ENCODE data around the gene PCGF1.

PCGF1 gene

DNA sequence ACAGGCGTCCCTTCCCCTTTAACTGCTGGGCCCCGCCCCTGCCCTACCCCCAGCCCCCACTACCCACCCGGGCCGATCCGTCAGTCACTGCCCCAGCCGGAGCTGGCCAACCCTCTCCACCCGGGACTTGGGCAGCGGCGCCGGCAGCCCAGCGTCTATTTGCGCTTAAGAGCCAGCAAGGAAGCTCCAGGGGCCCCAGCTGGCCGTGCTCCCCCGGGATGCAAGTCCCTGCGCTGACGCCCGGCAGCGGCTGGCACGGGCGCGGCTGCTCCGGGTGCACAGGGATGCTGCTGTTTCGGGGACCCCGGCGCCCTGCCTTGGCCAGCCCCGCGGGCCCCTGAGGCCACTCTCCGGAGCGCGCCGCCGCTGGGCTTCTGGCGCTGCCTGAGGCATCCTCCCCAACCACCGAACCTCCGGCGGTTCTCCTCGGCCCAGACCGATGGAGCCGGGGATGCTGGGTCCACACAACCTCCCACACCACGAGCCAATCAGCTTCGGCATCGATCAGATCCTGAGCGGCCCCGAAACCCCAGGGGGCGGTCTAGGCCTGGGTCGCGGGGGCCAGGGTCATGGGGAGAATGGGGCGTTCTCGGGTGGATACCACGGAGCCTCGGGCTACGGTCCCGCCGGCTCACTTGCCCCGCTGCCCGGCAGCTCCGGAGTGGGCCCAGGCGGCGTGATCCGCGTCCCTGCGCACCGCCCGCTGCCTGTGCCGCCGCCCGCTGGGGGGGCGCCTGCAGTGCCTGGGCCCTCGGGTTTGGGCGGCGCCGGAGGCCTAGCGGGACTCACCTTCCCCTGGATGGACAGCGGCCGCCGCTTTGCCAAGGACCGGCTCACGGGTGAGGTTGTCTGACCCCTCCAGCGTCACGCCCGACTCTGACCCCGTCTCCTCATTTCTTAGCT, 7.1 kb upstream of the PCGF1 start, which contains the start of gene TLX2:
TSS of gene TLX2 (plus strand) at position 83 of the 903 bp plus-strand sequence. CDS start at position 440, 357 bp downstream.
- no peak for DNase-seq

DNA sequence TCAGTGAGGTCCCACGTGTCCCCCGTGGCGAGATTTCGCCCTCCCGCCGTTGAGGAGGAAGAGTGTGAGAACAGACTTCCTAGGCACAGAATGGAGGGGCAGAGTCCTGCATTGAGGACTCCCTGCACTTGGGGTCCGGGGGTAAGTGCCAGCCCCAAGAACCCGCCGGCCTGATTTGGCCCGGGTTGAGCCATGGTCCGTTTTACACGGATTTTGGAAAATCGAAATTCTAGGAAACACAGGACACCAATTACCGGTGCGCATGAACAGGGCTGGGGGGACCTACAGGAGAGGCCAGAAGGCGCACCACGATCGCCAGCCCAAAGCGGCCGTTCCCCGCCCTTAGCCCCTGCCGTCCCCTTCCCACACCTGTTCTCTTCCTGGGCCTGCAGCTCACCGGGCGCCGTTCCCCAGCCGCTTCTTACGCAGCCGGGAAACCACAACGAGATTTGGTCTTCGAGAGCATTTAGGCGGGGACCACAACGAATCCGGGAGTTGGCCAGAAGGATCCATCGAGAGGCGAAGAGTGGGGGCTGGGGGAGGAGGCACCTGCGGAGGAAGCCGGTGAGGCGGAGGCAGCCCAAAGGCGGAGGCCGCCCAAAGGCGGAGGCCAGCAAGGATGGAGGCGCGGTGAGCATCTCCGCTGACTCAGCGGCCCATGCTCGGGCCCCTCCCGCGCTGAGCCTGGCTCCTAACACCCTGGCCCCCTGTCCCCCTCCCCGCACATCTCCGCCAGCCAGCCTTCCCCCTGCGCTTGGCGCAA, 6.3 kb upstream of the PCGF1 start:
- no peak for DNase-seq

DNA sequence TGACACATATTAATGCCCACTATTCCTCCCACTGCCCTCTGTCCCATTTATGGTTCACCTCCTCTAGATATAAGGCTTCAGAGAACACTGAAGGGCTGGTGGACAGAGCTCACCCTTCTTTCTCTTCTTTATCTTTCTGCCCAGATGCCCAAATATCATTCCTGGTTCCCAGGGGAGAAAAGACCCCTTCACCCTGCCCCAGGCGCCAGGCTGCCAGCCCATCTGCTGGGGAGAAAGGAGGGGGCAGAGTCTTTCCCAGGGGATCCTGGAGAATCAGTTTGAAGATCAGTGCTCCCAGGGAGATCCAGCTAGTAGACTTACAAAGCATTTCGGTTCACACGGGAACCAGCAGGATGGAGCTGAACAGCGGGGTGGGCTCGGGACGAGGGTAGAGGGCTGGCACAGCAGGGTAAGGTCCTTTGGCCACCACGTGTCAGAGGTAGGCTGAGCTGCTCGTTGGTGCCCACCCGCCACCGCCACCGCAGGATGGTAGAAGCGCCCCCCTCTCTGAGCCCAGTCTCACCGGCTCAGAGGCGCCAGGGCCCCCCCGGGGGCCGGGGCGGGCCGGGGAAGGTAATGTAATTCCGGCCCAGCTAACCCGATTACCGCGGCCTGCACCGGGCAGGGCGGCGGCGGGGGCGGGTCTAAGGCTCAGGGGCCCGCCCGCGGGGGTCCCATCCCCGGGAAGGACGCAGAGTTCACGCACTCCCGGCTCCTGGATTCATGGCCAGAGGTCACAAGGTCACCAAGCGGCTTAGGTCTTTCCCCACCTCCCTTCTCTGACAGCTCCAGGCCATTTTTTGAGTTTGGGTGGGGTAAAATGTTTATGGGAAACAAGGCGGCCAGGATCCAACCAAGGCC, 5.5 kb upstream of the PCGF1 start:
- no peak for DNase-seq

DNA sequence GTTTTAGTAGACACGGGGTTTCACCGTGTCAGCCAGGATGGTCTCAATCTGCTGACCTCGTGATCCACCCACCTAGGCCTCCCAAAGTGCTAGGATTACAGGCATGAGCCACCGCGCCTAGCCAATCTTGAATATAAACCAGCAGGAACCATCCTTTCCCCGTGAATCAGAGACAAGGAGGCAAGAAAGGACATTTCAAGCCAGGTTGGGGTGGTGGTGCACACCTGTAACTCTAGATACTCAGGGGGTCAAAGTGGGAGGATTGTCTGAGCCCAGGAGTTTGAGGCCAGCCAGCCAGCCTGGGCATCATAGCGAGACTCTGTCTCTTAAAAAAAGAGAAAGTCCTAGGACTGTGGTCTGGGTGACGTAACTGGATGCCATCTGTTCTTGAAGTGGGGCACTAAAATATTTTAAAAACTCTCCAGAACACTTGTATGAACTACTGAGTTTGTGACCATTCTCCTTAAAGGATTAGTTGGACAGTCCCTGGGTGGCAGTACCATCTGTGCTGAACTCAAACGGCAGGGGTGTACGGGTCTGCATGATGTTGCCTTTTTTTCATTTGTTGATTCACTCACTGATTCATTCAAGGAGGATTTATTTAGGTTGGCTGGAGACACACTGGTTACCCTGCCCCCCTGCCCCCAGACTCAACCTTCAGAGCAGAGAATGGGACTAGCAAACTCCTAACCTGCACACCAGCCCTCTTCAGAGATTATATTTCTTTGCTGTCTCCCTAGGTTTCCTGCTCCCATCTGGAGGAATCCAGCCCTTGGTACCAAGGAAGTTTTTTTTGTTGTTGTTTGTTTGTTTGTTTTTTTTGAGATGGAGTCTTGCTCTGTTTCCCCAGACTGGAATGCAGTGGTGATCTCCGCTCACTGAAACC, 3.9 kb upstream of the PCGF1 start:
- DNase-seq, result no peak

DNA sequence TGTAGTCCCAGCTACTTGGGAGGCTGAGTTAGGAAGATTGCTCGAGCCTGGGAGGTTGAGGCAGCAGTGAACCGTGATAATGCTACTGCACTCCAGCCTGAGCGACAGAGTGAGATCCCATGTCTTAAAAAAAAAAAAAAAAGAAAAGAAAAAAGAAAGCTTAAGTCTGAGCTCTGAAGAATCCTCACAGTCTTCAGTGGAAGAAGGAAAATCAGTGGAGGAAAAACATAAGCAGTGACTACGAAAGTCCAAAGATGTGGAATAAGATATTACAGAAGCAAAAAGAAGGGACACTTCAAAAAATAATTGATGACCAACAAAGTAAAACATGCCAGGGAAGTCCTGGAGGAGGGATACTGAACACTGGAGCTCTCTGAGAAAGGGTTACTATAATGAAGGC, 2.8 kb upstream of the PCGF1 start:
- no peak for DNase-seq

DNA sequence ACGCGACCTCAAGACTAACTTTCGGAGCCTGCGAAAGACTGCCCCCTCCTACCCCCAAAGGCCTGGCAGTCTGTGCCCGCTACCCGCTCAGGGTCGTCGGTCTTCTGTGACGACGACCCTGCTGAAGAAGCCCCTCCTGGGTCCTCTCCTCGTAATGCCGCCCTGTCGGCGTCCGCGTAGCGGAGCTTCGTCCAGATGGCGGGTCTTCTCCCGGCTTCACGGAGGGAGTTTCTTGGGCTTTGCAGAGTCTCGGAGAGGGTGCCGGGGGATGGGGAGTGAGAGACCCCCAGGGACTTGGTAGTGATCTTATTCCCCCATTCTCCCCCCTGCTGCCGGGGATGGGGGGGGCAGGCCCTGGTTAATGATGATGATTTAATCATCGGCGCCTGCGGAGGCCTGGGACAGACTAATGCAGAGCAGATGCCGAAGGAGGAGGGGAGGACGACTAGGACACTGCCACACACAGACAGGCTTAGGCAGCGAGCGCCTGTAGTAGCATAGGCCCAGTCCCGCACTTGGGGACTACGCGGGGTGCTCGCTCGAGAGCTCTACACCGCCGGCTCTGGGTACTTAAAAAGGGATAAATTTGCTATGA, 528 bp upstream of the PCGF1 start:
- DNase-seq, result no peak

DNA sequence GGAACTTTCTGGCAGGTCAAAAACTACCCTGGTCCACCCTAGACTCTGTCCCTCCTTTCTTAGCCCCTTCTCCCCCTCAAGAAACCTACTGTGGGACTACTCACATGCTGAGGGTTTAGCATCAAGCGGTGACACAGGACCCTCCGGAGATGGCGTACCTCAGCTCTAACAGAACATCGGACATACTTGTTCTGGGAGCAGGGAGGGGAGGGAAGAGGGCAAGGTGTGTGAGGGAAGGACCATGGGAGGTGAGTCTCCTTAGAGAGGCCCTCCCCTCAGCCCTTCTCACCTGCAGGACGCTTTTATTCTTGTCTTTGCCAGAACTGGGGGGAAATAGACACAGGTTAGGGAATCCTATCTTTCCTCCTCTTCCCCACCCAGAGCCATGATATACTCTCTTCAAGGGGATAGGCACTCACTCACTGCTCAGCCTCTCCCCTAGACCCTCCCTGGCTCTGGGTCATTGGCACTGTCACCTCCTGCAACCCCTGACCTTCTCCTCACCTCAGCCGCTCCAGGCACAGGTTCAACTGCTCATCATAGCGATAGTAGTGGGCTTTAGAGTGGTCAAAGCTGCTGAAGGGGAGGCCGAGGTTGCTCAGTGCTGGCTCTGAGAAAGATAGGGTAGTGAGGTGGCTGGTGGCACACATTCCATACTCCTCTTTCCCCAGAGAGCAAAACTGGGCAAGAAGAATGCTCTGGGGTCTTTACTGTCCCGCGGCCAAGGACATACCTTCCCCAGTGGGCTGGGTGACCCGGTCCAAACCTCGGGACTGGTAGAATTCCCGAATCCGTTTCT, 1.8 kb downstream of the PCGF1 start:
- DNase-seq, result no peak

DNA sequence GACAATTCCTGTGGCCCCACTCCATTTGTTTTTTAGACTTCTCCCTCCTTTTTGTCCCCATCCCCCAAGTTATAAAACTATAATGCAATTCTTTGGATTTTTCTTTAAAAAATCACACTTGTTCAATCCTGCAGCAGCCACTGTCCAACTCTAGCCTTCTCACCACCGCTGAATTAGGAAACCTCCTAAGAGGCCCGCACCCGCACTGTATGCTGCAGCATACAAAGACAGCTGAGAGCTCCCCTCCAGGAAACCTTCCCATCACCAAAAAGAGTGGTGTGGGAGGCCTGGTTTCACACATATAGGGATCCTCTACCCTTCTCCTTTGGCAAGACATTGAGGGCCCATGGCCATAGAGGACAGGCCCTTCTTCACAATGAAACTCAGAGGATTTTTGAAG, 2.9 kb downstream of the PCGF1 start:
- no peak for DNase-seq

DNA sequence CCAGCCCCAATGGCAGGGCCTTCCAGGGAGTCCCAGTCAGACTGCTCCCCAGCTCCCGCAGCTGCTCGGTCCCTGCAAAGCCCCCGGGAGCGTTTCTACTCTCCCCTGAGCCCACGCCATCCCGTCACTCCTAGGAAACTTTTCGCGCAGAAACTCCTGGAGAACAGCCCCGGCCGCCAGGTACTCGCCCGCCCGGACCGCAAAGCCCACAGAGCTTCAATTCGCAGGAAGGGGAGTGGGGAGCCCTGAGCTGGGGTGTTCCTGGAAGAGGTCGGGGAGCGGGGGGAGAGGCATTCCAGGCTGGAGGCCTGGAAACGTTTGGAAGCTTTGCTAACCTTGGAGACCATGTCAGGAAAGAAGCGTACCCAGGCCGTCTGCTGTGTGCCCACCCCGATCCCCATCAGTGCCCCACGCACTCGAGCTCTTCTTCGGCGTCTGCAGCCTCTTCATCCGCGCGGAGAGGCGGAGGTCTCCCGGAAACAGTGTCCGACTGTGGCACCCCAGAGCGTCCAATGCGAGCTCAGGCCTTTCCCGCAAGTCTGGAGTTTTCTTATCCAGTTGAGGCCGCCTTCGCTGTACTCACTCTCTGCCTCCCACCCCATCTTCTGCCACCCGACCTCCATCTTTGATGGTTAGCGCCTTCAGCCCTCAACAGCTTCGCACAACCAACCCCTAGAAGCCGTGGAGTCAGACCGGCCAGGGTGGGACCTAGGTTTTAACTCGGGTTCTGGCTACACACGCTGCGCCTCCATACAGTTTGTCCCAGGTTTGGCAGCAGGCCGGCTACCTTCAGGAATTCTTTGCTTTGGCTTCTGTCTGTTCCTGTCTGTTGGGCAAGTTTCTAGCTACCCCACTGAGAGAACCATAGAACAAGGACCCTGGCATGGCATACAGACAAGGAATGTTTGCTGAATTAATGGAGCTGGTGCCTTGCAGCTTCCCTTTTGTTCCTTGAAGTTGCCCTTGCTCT, 3.7 kb downstream of the PCGF1 start:
- DNase-seq, result no peak

DNA sequence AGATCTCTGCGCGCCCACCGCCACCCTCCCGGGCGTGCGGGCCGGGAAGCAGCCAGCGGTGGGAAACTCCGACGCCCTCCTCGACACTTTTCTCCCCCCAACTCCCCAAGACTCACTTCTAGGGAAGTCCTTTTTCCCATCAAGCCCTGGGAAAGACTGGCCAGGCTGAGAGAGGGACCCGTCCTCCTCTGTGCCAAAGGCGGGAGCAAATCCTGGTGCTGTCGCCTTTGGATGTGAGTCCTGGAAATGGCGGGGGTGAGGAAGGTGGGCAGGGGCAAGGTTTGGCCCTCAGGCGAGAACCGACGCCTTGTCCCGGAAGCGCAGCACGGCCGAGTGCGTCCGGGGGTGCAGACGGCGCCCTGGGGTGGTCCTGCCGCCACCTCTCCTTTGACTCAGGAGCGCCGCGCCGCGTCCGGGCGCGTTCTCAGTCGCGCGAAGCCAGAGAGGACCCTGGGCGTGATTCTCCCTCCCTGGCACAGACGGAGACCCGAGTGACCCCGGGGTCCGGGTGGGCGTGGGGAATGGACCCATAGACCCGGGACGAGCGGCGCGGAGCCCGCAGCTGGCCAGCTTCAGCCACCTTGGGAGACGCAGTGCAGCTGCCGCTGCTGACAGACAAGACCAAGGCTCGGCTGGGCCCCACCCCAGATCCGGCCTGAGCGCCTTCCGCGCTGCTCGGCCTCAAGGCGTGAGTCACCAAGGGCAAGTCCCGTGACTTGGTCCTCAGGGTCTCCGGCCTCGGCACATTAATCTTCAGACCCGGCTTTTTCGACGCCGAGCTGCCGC, 4.6 kb downstream of the PCGF1 start:
- DNase-seq, result no peak

DNA sequence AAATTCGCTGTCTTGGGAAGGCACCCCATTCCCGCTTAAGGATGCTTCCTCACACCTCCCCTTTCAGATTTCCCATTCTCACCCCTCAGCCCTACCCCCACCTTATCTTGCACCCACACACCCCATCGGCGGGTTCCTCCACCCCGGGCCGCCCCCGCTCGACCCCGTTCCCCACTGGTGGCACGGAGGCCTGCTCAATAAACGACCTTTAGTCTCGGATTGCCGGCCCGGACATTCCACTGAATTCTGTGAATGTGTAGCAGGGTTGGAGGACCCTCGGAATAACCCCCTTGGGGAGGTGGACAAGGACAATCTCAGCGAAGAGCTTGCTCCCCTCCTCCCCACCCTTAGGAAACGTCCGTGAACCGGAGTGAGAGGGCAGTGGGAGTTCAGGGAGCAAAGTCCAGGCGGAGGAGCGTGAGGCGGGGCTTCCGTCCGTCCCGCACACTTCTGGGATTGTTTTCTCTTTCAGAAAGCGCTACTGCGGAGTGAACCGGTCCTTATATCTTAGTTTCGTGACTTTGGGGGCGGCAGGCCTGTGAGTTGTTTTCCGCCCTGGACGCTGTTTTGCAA, 5.3 kb downstream of the PCGF1 start:
- DNase-seq, result no peak

DNA sequence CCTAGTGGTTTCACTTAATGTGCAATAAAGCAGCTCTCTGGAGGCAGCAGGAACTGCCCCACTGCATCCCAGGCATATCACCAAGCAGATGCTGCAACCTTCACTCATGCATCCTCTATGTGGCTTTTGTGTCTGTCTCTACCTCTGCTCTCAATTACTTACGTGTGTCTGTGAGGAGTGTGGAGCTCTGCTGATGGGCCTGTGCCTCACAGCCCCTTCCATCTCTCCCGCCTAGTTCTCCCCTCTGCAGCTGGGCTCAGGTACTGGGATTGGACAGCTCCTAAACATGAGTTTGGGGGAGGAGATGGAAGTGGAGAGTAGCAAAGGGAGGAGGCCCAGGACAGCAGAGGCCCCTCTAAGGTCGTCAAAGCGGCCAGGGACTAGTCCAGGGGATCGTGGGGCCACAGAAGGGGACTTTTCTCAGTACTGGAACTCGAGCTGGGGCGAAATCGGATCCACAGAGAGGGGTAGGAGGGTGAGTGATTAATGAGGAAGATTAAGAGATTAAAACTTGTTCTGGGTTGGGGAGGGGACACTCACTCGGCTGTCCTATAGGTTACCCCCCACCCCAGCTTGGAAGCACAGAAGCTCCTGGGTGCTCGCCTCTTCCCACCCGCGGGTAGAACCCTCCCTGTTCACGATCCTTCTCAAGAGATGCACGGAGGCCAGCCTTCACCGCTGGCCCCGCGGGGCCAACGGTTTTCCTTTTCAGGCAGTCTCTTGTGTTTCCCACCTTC, 6.0 kb downstream of the PCGF1 start:
- DNase-seq, result no peak

DNA sequence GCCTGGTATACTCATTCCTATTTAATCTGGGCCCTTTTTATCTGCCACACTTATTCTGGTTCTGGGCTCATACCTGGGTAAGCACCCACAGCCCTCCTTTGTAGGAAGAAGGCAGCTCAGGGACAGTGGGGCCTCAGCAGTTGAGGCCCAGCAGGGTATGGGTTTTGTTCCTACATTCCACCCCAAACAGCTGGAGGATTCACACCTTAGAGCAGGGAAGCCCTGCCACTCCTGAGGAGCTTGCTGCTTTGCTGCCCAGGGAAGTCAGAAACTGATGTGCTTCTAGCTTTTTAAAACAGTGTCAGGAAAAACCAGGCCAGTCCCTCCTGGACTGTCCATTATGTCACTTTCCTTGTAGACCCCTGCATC, 6.9 kb downstream of the PCGF1 start:
- no peak for DNase-seq

DNA sequence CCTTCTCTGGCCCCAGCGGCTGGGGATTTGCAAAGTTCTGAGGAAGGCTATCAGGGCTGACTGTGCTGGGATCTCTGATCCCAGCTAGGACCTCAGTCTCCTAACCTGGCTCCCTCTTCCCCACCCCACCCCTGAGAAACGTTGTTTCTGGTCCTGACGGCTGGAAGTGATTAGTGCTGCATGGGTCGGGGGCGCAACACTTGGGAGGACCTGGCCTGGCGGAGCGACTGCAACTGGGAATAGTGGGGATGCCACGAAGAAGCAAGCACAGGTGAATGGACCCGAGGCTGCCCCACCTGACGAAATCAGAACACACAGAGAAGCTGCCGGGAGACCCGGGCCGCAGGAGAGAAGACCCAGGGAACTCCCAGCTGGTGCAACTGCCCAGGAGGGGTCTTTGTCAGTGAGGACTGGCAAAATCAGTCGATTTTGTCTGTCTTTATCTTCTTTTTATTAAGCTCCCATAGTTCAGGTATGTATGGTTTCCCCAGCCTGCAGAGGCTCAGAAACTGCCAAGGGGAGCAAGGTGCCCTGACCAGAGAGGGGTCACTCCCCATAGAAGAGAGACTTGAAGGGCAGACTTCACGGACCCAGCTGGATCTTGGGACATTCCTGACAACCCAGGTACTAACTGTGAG, 7.4 kb downstream of the PCGF1 start:
- no peak for DNase-seq

DNA sequence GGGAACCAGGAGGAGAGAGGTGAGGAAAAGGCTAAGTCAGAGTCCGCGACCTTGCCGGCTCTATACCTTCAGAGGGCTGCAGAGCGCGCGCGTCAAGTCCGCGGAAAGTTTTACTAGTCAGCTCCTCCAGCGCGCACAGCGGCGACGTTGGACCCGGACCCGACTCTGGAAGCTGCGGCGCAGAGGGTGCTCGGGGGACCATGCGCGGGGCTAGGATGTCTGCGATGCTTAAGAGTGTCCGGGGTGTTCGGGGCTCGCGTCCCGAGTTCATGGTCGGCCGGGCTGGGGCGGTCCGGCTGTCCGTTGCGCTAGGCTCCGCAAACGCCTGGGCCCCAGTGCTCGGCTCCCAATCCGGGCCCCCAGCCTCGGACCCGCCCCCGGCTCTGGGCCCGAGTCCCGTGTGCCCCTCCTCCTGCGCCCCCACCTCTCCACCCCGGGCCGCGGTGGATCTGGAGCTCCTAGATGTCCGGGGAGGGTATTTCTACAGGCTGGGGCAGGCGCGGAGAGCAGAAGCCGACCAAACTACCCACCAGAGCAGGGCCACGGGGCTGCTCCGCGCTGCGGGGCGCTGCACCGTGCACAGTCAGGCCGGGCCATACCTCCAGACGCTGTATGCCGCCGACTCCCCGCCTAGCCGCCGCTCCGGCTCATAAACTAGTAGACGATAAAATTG, 8.1 kb downstream of the PCGF1 start, which contains the start of gene LBX2:
TSS of gene LBX2 (minus strand) at position 337 of the 673 bp plus-strand sequence. CDS start at position 271, 66 bp downstream.
- no peak for DNase-seq

Measured in NCI-H1105 (cell line).